Testis (tissue), 3 donors: Measurements from ENCODE around the gene UBE2H. TPM values are rescaled to one million over a fixed set of nuclear protein-coding genes. Genes with fewer than 3 reads are reported as not detected.
A peak's percentile ranks its signal among the peaks of the same experiment; 100 is the strongest.

ENCODE experiments used
- DNase-seq: peaks from one replicate; pipeline ENCODE4 v3.0.0-alpha.2; 2019
- H3K27ac ChIP-seq, 2 donors: fragments of 200-600 bp; sonication (generic); one replicate each; pipeline ENCODE4 v1.5.1; 2019
- H3K27me3 ChIP-seq: fragments of 200-600 bp; sonication (generic); one replicate; pipeline ENCODE4 v1.5.1; 2019
- H3K36me3 ChIP-seq: fragments of 200-600 bp; sonication (generic); one replicate; pipeline ENCODE4 v1.5.1; 2017; ENCODE audit warnings: low read depth; ENCODE audit errors: missing control alignments
- H3K4me1 ChIP-seq: fragments of 200-600 bp; sonication (generic); one replicate; pipeline ENCODE4 v1.5.1; 2019
- H3K4me3 ChIP-seq, 2 donors: fragments of 200-600 bp; sonication (generic); one replicate each; pipeline ENCODE4 v1.5.1; 2017 to 2019
- H3K9me3 ChIP-seq: fragments of 200-600 bp; sonication (generic); one replicate; pipeline ENCODE4 v1.5.1; 2017
- CTCF ChIP-seq, 3 experiments: fragments of 450-650 bp in 2 of 3; fragments of 200-600 bp in 1 of 3; sonication (generic) in 1 of 3; IDR thresholded peaks; one replicate each; pipeline ENCODE4 v1.5.1; 2016 to 2019; ENCODE audit warnings: antibody characterized with exemption in 3 of 3, mild to moderate bottlenecking in 2 of 3, moderate library complexity in 1 of 3
- POLR2A ChIP-seq: fragments of 450-650 bp; IDR thresholded peaks from one replicate; pipeline ENCODE4 v1.6.1; 2017; ENCODE audit warnings: antibody characterized with exemption, mild to moderate bottlenecking, moderate library complexity
- WGBS, 2 donors: methylation state at CpG; one replicate each; pipeline ENCODE4 v1.1.5; 2018; 5-methylcytosine and 5-hydroxymethylcytosine counted together
- intact Hi-C: fragments of 100-400 bp; cut with DNase I; formaldehyde crosslinking; loops from one replicate; pipeline ENCODE4 v1.15.1; 2023; ENCODE audit warnings: low total_unique reads
- polyA plus RNA-seq: library from polyadenylated mRNA; stranded (reverse); fragments of 350-450 nt; fragmentation: Illumina TruSeq; extraction: RNeasy Lipid Tissue Mini Kit (QIAGEN cat#74804); gene quantifications from one replicate; pipeline ENCODE4 v1.2.3, GENCODE V29; 2014; ENCODE audit warnings: low read depth, low replicate concordance; ENCODE audit not compliant: insufficient read depth
- total RNA-seq, 2 donors: library from RNA; depleted of rRNA; stranded (reverse); fragments of >200 nt; gene quantifications; one replicate each; pipeline ENCODE4 v1.2.3, GENCODE V29; 2016

The UBE2H gene
- total and polyA plus RNA-seq, 3 donors from 2014 or later, result 93.5 to 130 (median 126) TPM

GRCh38 chr7:129948338-129948737 lies 4.4 kb downstream of the UBE2H start:
- intact Hi-C loops, result no loop called here
- TF ChIP-seq CTCF (IDR thresholded peaks at IDR 0.05) (no peak), POLR2A (no peak)

GRCh38 chr7:129947701-129948100 lies 5.1 kb downstream of the UBE2H start:
- peak overlapping the region; percentile 98 to 99 for H3K27ac ChIP-seq
- DNase-seq, result peak; percentile 12
- no peaks in the 10 kb centered on the region for H3K36me3 ChIP-seq
- no peak for TF ChIP-seq POLR2A
- TF ChIP-seq CTCF (IDR thresholded peaks at IDR 0.05), result no peak
- H3K9me3 ChIP-seq, result no peaks in the 10 kb centered on the region
- H3K4me1 ChIP-seq, result peaks cover 32% of the 10 kb centered on the region
- H3K27me3 ChIP-seq, result no peaks in the 10 kb centered on the region
- WGBS, 2 donors, result 59 to 66% methylated on average over 8 of the region's 8 CpGs
- no peak overlapping the region for H3K4me3 ChIP-seq
- intact Hi-C loops, result no loop called here

More at GRCh38 chr7:129948338-129948737, 4.4 kb downstream of the UBE2H start:
- Histone ChIP-seq H3K4me3 (no peak overlapping the region), H3K27ac (peak overlapping the region; percentile 98 to 99), H3K9me3 (no peaks in the 10 kb centered on the region), H3K4me1 (peaks cover 32% of the 10 kb centered on the region), H3K36me3 (no peaks in the 10 kb centered on the region), H3K27me3 (no peaks in the 10 kb centered on the region)
- WGBS, 2 donors, result 78 to 87% methylated on average over 5 of the region's 5 CpGs
- no peak for DNase-seq

- intact Hi-C loops, result no loop called here
- no peaks in the 10 kb centered on the region for H3K36me3 ChIP-seq
- no peaks in the 10 kb centered on the region for H3K9me3 ChIP-seq
- WGBS, 2 donors, result 57 to 58% methylated on average over 3 of the region's 3 CpGs
- H3K4me1 ChIP-seq, result peaks cover 32% of the 10 kb centered on the region
- peak overlapping the region in 1 of 2 donors; percentile 99 for H3K27ac ChIP-seq
- no peaks in the 10 kb centered on the region for H3K27me3 ChIP-seq
- H3K4me3 ChIP-seq, result no peak overlapping the region
- TF ChIP-seq CTCF (IDR thresholded peaks at IDR 0.05), result no peak
- TF ChIP-seq POLR2A, result no peak
- DNase-seq, result no peak
Measured at GRCh38 chr7:129947049-129947448, 5.7 kb downstream of the UBE2H start.

- H3K27me3 ChIP-seq, result no peaks in the 10 kb centered on the region
- DNase-seq, result no peak
- peaks cover 32% of the 10 kb centered on the region for H3K4me1 ChIP-seq
- WGBS, 2 donors, result 97 to 99% methylated on average over 5 of the region's 5 CpGs
- intact Hi-C loops, result no loop called here
- no peak overlapping the region for H3K4me3 ChIP-seq
- TF ChIP-seq POLR2A (no peak), CTCF (IDR thresholded peaks at IDR 0.05) (no peak)
- H3K36me3 ChIP-seq, result no peaks in the 10 kb centered on the region
- no peaks in the 10 kb centered on the region for H3K9me3 ChIP-seq
- peak overlapping the region in 1 of 2 donors; percentile 99 for H3K27ac ChIP-seq
Measured at GRCh38 chr7:129946282-129946681, 6.5 kb downstream of the UBE2H start.

- 91% methylated on average over 6 of the region's 6 CpGs for WGBS, 2 donors
- Histone ChIP-seq H3K9me3 (no peaks in the 10 kb centered on the region), H3K4me3 (no peak overlapping the region), H3K27me3 (no peaks in the 10 kb centered on the region), H3K27ac (no peak overlapping the region), H3K4me1 (peaks cover 14% of the 10 kb centered on the region), H3K36me3 (no peaks in the 10 kb centered on the region)
- TF ChIP-seq POLR2A, result no peak
- TF ChIP-seq CTCF (IDR thresholded peaks at IDR 0.05), result no peak
- DNase-seq, result peak; percentile 13
- intact Hi-C loops, result no loop called here
Measured at GRCh38 chr7:129943352-129943751, 9.4 kb downstream of the UBE2H start.
